Suprapubic skin (tissue), 4 donors: ENCODE data around the gene OR6Q1. TPM values are rescaled to one million over a fixed set of nuclear protein-coding genes. Genes with fewer than 3 reads are reported as not detected.
A peak's percentile ranks its signal among the peaks of the same experiment; 100 is the strongest.

Experiments
- DNase-seq, 2 donors: peaks; one replicate each; pipeline ENCODE4 v3.0.0-alpha.2; 2019; ENCODE audit warnings: low spot score in 2 of 2
- H3K27ac ChIP-seq: fragments of 200-600 bp; sonication (generic); one replicate; pipeline ENCODE4 v1.5.1; 2019
- H3K27me3 ChIP-seq: fragments of 200-600 bp; sonication (generic); one replicate; pipeline ENCODE4 v1.5.1; 2019
- H3K36me3 ChIP-seq: fragments of 200-600 bp; sonication (generic); one replicate; pipeline ENCODE4 v1.5.1; 2019
- H3K4me1 ChIP-seq: fragments of 200-600 bp; sonication (generic); one replicate; pipeline ENCODE4 v1.5.1; 2019
- H3K4me3 ChIP-seq: fragments of 200-600 bp; sonication (generic); one replicate; pipeline ENCODE4 v1.5.1; 2019; ENCODE audit warnings: mild to moderate bottlenecking
- H3K9me3 ChIP-seq: fragments of 200-600 bp; sonication (generic); one replicate; pipeline ENCODE4 v1.5.1; 2019
- EP300 ChIP-seq: sonication (generic); formaldehyde crosslinking; IDR thresholded peaks from one replicate; pipeline ENCODE4 v1.6.1; 2017; ENCODE audit warnings: antibody characterized with exemption
- POLR2A ChIP-seq, 2 donors: fragments of 450-650 bp; IDR thresholded peaks; one replicate each; pipeline ENCODE4 v1.6.1; 2017; ENCODE audit warnings: antibody characterized with exemption in 2 of 2, mild to moderate bottlenecking in 2 of 2, moderate library complexity in 2 of 2
- POLR2AphosphoS5 ChIP-seq, 3 donors: sonication (generic); formaldehyde crosslinking; IDR thresholded peaks; one replicate each; pipeline ENCODE4 v1.6.1; 2017; ENCODE audit warnings: antibody characterized with exemption in 3 of 3
- WGBS: methylation state at CpG from one replicate; pipeline ENCODE4 v1.1.5; 2018; 5-methylcytosine and 5-hydroxymethylcytosine counted together
- total RNA-seq, 4 donors: library from RNA; depleted of rRNA; stranded (reverse); fragments of >200 nt; gene quantifications; one replicate each; pipeline ENCODE4 v1.1.0, GENCODE V29; 2016
- TF ChIP-seq, protein P1 (sequence below), 2 donors: fragments of 200-600 bp in 1 of 2; fragments of 450-650 bp in 1 of 2; sonication (generic) in 1 of 2; IDR thresholded peaks; one replicate each; pipeline ENCODE4 v1.5.1; 2016 to 2019; ENCODE audit warnings: antibody characterized with exemption in 2 of 2, mild to moderate bottlenecking in 1 of 2, moderate library complexity in 1 of 2

Gene OR6Q1
- total RNA-seq, 4 donors from 2014 or later, result 1.1 TPM; not detected in 3

DNA sequence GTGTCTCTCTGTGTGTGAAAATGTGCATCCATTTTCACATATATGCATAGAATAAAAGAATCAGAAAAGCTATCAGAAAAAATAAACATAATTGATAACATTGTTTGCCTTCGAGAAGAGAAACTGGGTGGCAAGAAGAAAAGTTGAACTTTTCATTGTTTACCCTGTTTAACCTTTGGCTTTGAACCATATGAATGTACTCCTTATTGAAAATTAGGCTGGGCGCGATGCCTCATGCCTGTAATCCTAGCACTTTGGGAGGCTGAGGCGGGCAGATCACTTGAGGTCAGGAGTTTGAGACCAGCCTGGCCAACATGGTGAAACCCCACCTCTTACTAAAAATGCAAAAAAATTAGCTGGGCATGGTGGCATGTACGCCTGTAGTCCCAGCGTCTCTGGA, 19.0 kb upstream of the OR6Q1 start:
- H3K9me3 ChIP-seq, result no peaks in the 10 kb centered on the region
- WGBS, result 70% methylated on average over 6 of the region's 6 CpGs
- no peaks in the 10 kb centered on the region for H3K36me3 ChIP-seq
- H3K4me3 ChIP-seq, result no peak overlapping the region
- H3K4me1 ChIP-seq, result no peaks in the 10 kb centered on the region
- no peak for DNase-seq
- TF ChIP-seq, protein P1, sequence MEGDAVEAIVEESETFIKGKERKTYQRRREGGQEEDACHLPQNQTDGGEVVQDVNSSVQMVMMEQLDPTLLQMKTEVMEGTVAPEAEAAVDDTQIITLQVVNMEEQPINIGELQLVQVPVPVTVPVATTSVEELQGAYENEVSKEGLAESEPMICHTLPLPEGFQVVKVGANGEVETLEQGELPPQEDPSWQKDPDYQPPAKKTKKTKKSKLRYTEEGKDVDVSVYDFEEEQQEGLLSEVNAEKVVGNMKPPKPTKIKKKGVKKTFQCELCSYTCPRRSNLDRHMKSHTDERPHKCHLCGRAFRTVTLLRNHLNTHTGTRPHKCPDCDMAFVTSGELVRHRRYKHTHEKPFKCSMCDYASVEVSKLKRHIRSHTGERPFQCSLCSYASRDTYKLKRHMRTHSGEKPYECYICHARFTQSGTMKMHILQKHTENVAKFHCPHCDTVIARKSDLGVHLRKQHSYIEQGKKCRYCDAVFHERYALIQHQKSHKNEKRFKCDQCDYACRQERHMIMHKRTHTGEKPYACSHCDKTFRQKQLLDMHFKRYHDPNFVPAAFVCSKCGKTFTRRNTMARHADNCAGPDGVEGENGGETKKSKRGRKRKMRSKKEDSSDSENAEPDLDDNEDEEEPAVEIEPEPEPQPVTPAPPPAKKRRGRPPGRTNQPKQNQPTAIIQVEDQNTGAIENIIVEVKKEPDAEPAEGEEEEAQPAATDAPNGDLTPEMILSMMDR (IDR thresholded peaks at IDR 0.05), result no peak
- TF ChIP-seq POLR2AphosphoS5 (IDR thresholded peaks at IDR 0.05), result no peak
- TF ChIP-seq EP300, result no peak
- no peak for TF ChIP-seq POLR2A (IDR thresholded peaks at IDR 0.05)
- no peaks in the 10 kb centered on the region for H3K27me3 ChIP-seq
- no peak overlapping the region for H3K27ac ChIP-seq

DNA sequence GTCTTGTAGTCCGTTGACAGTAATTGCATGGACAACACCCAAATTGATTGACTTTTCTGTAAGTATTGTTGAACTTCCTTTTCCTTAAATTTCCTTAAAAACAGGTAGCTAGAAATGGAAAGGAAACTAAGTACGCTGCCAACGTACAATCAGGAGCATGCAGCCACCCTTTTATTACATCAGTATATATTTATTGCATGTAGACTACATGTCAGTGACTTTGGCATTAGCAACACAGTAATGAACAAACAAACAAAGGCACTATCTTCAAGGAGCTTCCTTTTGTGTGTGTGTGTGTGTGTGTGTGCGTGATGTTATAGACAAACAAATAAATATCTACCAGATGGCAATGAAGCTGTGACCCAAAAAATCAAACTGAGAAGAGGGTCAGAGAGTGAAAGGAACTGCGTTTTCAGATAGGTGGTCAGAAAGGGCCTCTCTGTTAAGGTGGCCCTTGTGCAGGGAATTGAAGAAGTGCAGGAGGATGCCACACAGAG, 7.3 kb upstream of the OR6Q1 start, which contains the start of gene OR9Q1:
TSS of gene OR9Q1 (plus strand) at position 447 of the 497 bp plus-strand sequence. CDS start 155,564 bp downstream, outside the sequence.
- H3K27ac ChIP-seq, result no peak within 1 kb of the TSS
- no peaks in the 10 kb centered on the region for H3K27me3 ChIP-seq
- H3K4me3 ChIP-seq, result no peak within 1 kb of the TSS
- peaks cover 11% of the 10 kb centered on the region for H3K4me1 ChIP-seq
- H3K36me3 ChIP-seq, result no peaks in the 10 kb centered on the region
- no peaks in the 10 kb centered on the region for H3K9me3 ChIP-seq
- TF ChIP-seq POLR2AphosphoS5 (IDR thresholded peaks at IDR 0.05), result no peak
- no peak for TF ChIP-seq EP300
- no peak for TF ChIP-seq POLR2A (IDR thresholded peaks at IDR 0.05)
- 82% methylated on average over 5 of the region's 5 CpGs for WGBS
- no peak for DNase-seq

DNA sequence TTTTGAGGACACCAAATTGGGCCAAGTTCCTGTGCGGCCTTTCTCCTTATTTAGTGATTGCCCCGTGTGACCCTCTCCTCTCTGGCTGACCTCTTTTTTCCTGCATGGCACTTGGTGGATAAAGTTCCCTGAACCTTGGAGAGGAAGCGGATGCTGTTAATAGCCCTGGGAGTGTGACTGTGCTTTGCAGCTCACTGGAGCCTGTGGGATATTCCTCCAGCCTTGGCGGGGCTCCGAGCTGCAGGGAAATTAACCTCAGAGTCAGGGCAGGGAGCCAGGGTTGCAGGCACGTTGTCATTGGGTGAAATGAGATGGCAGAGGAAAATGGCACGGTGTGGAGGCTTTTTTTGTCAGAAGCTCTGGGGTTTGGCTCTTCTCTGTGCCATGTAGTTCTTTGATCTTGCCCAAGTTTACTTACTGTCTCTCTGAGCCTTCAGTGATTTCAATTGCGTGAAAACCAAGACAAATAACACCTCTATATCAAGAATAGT, 6.1 kb upstream of the OR6Q1 start:
- Histone ChIP-seq H3K9me3 (no peaks in the 10 kb centered on the region), H3K27ac (no peak overlapping the region), H3K27me3 (no peaks in the 10 kb centered on the region), H3K36me3 (no peaks in the 10 kb centered on the region), H3K4me3 (no peak overlapping the region), H3K4me1 (peaks cover 11% of the 10 kb centered on the region)
- 13% methylated on average over 8 of the region's 8 CpGs for WGBS
- TF ChIP-seq POLR2A (IDR thresholded peaks at IDR 0.05) (no peak), POLR2AphosphoS5 (IDR thresholded peaks at IDR 0.05) (no peak), EP300 (no peak)
- TF ChIP-seq, protein P1 (IDR thresholded peaks at IDR 0.05), result no peak
- peak in 1 of 2 donors; percentile 72 for DNase-seq

DNA sequence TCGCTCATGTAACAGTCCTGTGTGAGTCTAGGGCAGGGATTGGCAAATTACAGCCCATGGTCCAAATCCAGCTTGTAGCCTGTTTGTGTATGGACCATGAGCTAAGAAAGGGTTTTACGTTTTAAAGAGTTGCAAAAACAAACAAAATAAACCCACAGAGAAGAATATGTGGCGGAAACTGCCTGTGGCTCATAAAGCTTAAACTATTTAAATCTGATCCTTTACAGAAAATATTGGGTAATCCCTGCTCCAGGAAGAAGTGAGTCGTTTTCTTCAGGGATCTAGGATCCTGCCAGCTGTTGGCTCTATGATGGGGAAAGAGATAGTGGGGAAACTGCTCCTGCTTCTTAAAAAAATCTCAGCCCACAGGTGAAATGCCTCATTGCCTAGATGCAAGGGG, 3.4 kb upstream of the OR6Q1 start:
- peaks cover 11% of the 10 kb centered on the region for H3K4me1 ChIP-seq
- 71% methylated on average over 4 of the region's 4 CpGs for WGBS

DNA sequence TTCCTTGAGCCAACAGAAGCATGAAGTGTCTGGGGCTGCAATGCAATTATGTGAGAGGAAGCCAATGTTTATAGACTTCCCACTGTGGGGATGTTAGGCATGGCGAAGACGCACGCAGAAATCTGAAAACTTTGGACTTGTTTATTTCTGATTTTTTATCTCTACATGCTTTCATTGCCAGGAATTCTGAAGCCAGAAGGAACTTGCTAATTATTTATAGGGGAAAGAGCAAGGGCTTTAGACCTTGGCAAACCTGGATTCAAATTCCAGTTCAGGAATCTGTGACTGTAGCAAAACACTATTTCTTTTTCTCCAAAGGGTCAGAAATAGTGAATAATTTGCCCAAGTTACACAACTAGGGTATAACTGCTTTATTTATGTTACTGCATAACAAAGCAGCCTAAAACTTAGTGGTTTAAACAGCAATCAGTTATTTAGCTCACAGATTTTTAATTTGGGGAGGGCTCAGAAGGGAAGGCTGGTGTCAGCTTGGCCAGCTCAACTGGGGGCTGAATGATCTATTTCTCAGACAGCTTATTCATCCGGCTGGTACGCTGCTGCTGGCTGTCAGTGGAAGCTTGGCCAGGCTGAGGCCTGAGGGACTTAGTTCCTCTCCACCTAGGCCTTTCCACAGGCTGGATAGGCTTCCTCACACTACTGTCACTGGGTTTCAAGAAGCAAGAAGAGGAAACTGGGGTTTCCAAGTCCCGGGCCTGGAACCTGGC, 1.9 kb upstream of the OR6Q1 start:
- 59% methylated on average over 6 of the region's 6 CpGs for WGBS
- DNase-seq, result no peak
- TF ChIP-seq, protein P1 (IDR thresholded peaks at IDR 0.05), result no peak
- TF ChIP-seq POLR2AphosphoS5 (IDR thresholded peaks at IDR 0.05) (no peak), EP300 (no peak), POLR2A (IDR thresholded peaks at IDR 0.05) (no peak)
- no peak overlapping the region for H3K4me3 ChIP-seq
- H3K27me3 ChIP-seq, result no peaks in the 10 kb centered on the region
- no peaks in the 10 kb centered on the region for H3K36me3 ChIP-seq
- H3K4me1 ChIP-seq, result peaks cover 10% of the 10 kb centered on the region
- no peak overlapping the region for H3K27ac ChIP-seq
- no peaks in the 10 kb centered on the region for H3K9me3 ChIP-seq

More for the DNA sequence above, 3.4 kb upstream of the OR6Q1 start:
- DNase-seq, result no peak
- Histone ChIP-seq H3K27ac (no peak overlapping the region), H3K27me3 (no peaks in the 10 kb centered on the region), H3K36me3 (no peaks in the 10 kb centered on the region), H3K9me3 (no peaks in the 10 kb centered on the region), H3K4me3 (no peak overlapping the region)
- TF ChIP-seq, protein P1 (IDR thresholded peaks at IDR 0.05), result no peak
- TF ChIP-seq POLR2A (IDR thresholded peaks at IDR 0.05) (no peak), EP300 (no peak), POLR2AphosphoS5 (IDR thresholded peaks at IDR 0.05) (no peak)
